Upper lobe of right lung (tissue), 1 donor: ENCODE results near the gene CNIH3. TPM values are rescaled to one million over a fixed set of nuclear protein-coding genes. Genes with fewer than 3 reads are reported as not detected.
A peak's percentile ranks its signal among the peaks of the same experiment; 100 is the strongest.

ENCODE experiments used
- ATAC-seq: fragments of 200-7000 bp; cut with Tn5 transposase; one replicate; pipeline ENCODE4 v1.9.1; 2020; ENCODE audit warnings: mild to moderate bottlenecking, moderate library complexity
- DNase-seq: peaks from one replicate; pipeline ENCODE4 v3.0.0-alpha.2; 2020
- H3K27ac ChIP-seq: fragments of 200-600 bp; one replicate; pipeline ENCODE4 v1.8.0; 2022
- H3K27me3 ChIP-seq: fragments of 200-600 bp; one replicate; pipeline ENCODE4 v1.8.0; 2022; ENCODE audit warnings: mild to moderate bottlenecking
- H3K36me3 ChIP-seq: fragments of 200-600 bp; one replicate; pipeline ENCODE4 v1.8.0; 2022
- H3K4me1 ChIP-seq: fragments of 200-600 bp; one replicate; pipeline ENCODE4 v1.8.0; 2022
- H3K4me3 ChIP-seq: fragments of 200-600 bp; one replicate; pipeline ENCODE4 v1.8.0; 2022; ENCODE audit warnings: mild to moderate bottlenecking
- H3K9me3 ChIP-seq: fragments of 200-600 bp; one replicate; pipeline ENCODE4 v1.8.0; 2022
- CTCF ChIP-seq: fragments of 200-600 bp; IDR thresholded peaks from one replicate; pipeline ENCODE4 v1.8.0; 2022; ENCODE audit warnings: antibody characterized with exemption
- intact Hi-C: fragments of 100-400 bp; cut with DNase I; formaldehyde crosslinking; loops from one replicate; pipeline ENCODE4 v1.11.0; 2022
- total RNA-seq: library from RNA; stranded (reverse); fragmentation: NEBNext Ultra II Directional; extraction: Animal tissue kit (Norgen Biotek cat#: 25700); gene quantifications from one replicate; pipeline ENCODE4 v1.2.1, GENCODE V29; 2021
- donor health status: DM: no; HTN: yes; CAD: no; lungs with severe emphysema.

CNIH3 gene
- total RNA-seq, 1 donor from 2014 or later, result 4.8 TPM

- no peaks in the 10 kb centered on the region for H3K36me3 ChIP-seq
- no peak overlapping the region for H3K27ac ChIP-seq
- no peaks in the 10 kb centered on the region for H3K9me3 ChIP-seq
- no peak for TF ChIP-seq CTCF
- intact Hi-C loops, result no loop called here
- DNase-seq, result no peak
- no peaks in the 10 kb centered on the region for H3K27me3 ChIP-seq
- H3K4me1 ChIP-seq, result peaks cover 9% of the 10 kb centered on the region
- no peak overlapping the region for H3K4me3 ChIP-seq
- peak; percentile 59 for ATAC-seq
These were observed 120.7 kb downstream of the CNIH3 start for GRCh38 chr1:224736619-224737352.

- Histone ChIP-seq H3K27me3 (no peaks in the 10 kb centered on the region), H3K4me3 (no peak overlapping the region), H3K36me3 (no peaks in the 10 kb centered on the region), H3K27ac (no peak overlapping the region), H3K4me1 (peaks cover 9% of the 10 kb centered on the region), H3K9me3 (no peaks in the 10 kb centered on the region)
- ATAC-seq (no peak), DNase-seq (no peak)
- intact Hi-C loops, result no loop called here
- TF ChIP-seq CTCF, result no peak
These were observed 121.2 kb downstream of the CNIH3 start for GRCh38 chr1:224737353-224737727.

- no peaks in the 10 kb centered on the region for H3K27me3 ChIP-seq
- no peaks in the 10 kb centered on the region for H3K36me3 ChIP-seq
- ATAC-seq, result no peak
- no peak overlapping the region for H3K27ac ChIP-seq
- peaks cover 5% of the 10 kb centered on the region for H3K4me1 ChIP-seq
- TF ChIP-seq CTCF, result no peak
- no peaks in the 10 kb centered on the region for H3K9me3 ChIP-seq
- no peak for DNase-seq
- H3K4me3 ChIP-seq, result no peak overlapping the region
- intact Hi-C loops, result no loop called here
These were observed 123.3 kb downstream of the CNIH3 start for GRCh38 chr1:224739303-224739996.

- Histone ChIP-seq H3K36me3 (no peaks in the 10 kb centered on the region), H3K4me3 (no peak overlapping the region), H3K9me3 (no peaks in the 10 kb centered on the region), H3K4me1 (peaks cover 5% of the 10 kb centered on the region), H3K27ac (no peak overlapping the region), H3K27me3 (no peaks in the 10 kb centered on the region)
- intact Hi-C loops, result no loop called here
- TF ChIP-seq CTCF, result no peak
- DNase-seq, result no peak
- no peak for ATAC-seq
These were observed 124.0 kb downstream of the CNIH3 start for GRCh38 chr1:224739997-224740684.

GRCh38 chr1:224740685-224741052 is 124.6 kb downstream of the CNIH3 start:
- intact Hi-C loops, result no loop called here
- TF ChIP-seq CTCF, result no peak
- no peak overlapping the region for H3K27ac ChIP-seq
- no peaks in the 10 kb centered on the region for H3K27me3 ChIP-seq
- no peaks in the 10 kb centered on the region for H3K36me3 ChIP-seq
- no peak for DNase-seq
- H3K9me3 ChIP-seq, result no peaks in the 10 kb centered on the region
- no peak for ATAC-seq
- no peak overlapping the region for H3K4me3 ChIP-seq
- H3K4me1 ChIP-seq, result peaks cover 5% of the 10 kb centered on the region
